Gastroesophageal sphincter (tissue), 3 donors: ENCODE measurements around the gene CHIC2.

Source experiments
- POLR2A ChIP-seq, 2 donors: fragments of 450-650 bp; IDR thresholded peaks; one replicate each; pipeline ENCODE4 v1.6.1; 2017; ENCODE audit warnings: antibody characterized with exemption in 2 of 2, mild to moderate bottlenecking in 2 of 2, moderate library complexity in 1 of 2
- TF ChIP-seq, protein P1 (sequence below), 4 experiments: fragments of 200-600 bp in 2 of 4; fragments of 450-650 bp in 2 of 4; sonication (generic) in 1 of 4; IDR thresholded peaks; one replicate each; pipeline ENCODE4 v1.5.1; 2017 to 2019; ENCODE audit warnings: antibody characterized with exemption in 4 of 4, mild to moderate bottlenecking in 2 of 4, moderate library complexity in 2 of 4

DNA sequence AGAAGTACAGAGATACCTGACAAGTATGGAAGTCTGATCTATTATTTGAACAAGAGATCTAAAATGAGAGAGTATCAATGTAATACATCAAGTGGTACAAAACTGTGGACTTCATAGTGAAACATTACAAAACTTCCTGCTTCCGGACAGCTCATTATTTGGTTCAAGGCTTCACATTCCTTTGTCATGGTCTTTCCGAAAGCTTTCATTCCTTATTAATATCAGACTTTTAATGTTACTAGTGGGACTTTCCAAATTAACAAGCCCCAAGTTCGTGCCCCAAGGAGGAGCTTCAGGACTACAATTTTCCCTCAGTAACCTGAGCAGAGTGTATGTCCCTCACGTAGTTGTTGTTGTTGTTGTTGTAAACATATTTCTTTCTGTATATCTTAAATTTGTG lies 1.2 kb downstream of the CHIC2 start:
- TF ChIP-seq, protein P1, sequence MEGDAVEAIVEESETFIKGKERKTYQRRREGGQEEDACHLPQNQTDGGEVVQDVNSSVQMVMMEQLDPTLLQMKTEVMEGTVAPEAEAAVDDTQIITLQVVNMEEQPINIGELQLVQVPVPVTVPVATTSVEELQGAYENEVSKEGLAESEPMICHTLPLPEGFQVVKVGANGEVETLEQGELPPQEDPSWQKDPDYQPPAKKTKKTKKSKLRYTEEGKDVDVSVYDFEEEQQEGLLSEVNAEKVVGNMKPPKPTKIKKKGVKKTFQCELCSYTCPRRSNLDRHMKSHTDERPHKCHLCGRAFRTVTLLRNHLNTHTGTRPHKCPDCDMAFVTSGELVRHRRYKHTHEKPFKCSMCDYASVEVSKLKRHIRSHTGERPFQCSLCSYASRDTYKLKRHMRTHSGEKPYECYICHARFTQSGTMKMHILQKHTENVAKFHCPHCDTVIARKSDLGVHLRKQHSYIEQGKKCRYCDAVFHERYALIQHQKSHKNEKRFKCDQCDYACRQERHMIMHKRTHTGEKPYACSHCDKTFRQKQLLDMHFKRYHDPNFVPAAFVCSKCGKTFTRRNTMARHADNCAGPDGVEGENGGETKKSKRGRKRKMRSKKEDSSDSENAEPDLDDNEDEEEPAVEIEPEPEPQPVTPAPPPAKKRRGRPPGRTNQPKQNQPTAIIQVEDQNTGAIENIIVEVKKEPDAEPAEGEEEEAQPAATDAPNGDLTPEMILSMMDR (IDR thresholded peaks at IDR 0.05) = no peak
- TF ChIP-seq POLR2A (IDR thresholded peaks at IDR 0.05) = no peak
